ENCODE data around the gene SPEN.
"Not testable (repeated sequence)": the region's sequence is repeated elsewhere in the genome, so short reads cannot be mapped to it uniquely, and the experiment has no call there.

- not testable (repeated sequence) for TF ChIP-seq CTCF (IDR thresholded peaks at IDR 0.05; ENCODE audit: low read depth, low read length, poor library complexity, severe bottlenecking); EZH2phosphoT487 (IDR thresholded peaks at IDR 0.05; ENCODE audit: borderline replicate concordance, low read length)
Measured at GRCh38 chr1:15896841-15897610, 49.5 kb downstream of the SPEN start.

All from DOHH2 (cell line).